Upper lobe of right lung (tissue), 1 donor: Measurements from ENCODE around the gene EXD3. TPM values are rescaled to one million over a fixed set of nuclear protein-coding genes. Genes with fewer than 3 reads are reported as not detected.
"Not testable (repeated sequence)": the region's sequence is repeated elsewhere in the genome, so short reads cannot be mapped to it uniquely, and the experiment has no call there.

Experiments used
- ATAC-seq: fragments of 200-7000 bp; cut with Tn5 transposase; one replicate; pipeline ENCODE4 v1.9.1; 2020; ENCODE audit warnings: mild to moderate bottlenecking, moderate library complexity
- DNase-seq: peaks from one replicate; pipeline ENCODE4 v3.0.0-alpha.2; 2020
- H3K27ac ChIP-seq: fragments of 200-600 bp; one replicate; pipeline ENCODE4 v1.8.0; 2022
- H3K27me3 ChIP-seq: fragments of 200-600 bp; one replicate; pipeline ENCODE4 v1.8.0; 2022; ENCODE audit warnings: mild to moderate bottlenecking
- H3K36me3 ChIP-seq: fragments of 200-600 bp; one replicate; pipeline ENCODE4 v1.8.0; 2022
- H3K4me1 ChIP-seq: fragments of 200-600 bp; one replicate; pipeline ENCODE4 v1.8.0; 2022
- H3K4me3 ChIP-seq: fragments of 200-600 bp; one replicate; pipeline ENCODE4 v1.8.0; 2022; ENCODE audit warnings: mild to moderate bottlenecking
- H3K9me3 ChIP-seq: fragments of 200-600 bp; one replicate; pipeline ENCODE4 v1.8.0; 2022
- CTCF ChIP-seq: fragments of 200-600 bp; IDR thresholded peaks from one replicate; pipeline ENCODE4 v1.8.0; 2022; ENCODE audit warnings: antibody characterized with exemption
- intact Hi-C: fragments of 100-400 bp; cut with DNase I; formaldehyde crosslinking; loops from one replicate; pipeline ENCODE4 v1.11.0; 2022
- total RNA-seq: library from RNA; stranded (reverse); fragmentation: NEBNext Ultra II Directional; extraction: Animal tissue kit (Norgen Biotek cat#: 25700); gene quantifications from one replicate; pipeline ENCODE4 v1.2.1, GENCODE V29; 2021
- donor health status: DM: no; HTN: yes; CAD: no; lungs with severe emphysema.

Gene EXD3
- total RNA-seq, 1 donor from 2014 or later: 27.3 TPM

GRCh38 chr9:137333016-137333671 is 89.8 kb downstream of the EXD3 start:
- Histone ChIP-seq H3K9me3 (no peaks in the 10 kb centered on the region), H3K4me1 (no peaks in the 10 kb centered on the region), H3K4me3 (no peak overlapping the region), H3K27ac (no peak overlapping the region), H3K36me3 (no peaks in the 10 kb centered on the region), H3K27me3 (no peaks in the 10 kb centered on the region)
- intact Hi-C loops: no loop called here
- no peak for DNase-seq
- no peak for TF ChIP-seq CTCF
- ATAC-seq: peak; percentile 9

- no peak for TF ChIP-seq CTCF
- Histone ChIP-seq H3K4me3 (no peak overlapping the region), H3K36me3 (no peaks in the 10 kb centered on the region), H3K27ac (no peak overlapping the region), H3K4me1 (no peaks in the 10 kb centered on the region), H3K27me3 (no peaks in the 10 kb centered on the region), H3K9me3 (no peaks in the 10 kb centered on the region)
- intact Hi-C loops: no loop called here
- no peak for ATAC-seq
- no peak for DNase-seq
These were observed 91.0 kb downstream of the EXD3 start for GRCh38 chr9:137331929-137332328.

GRCh38 chr9:137330689-137331088 is 92.3 kb downstream of the EXD3 start:
- H3K9me3 ChIP-seq: no peaks in the 10 kb centered on the region
- TF ChIP-seq CTCF: no peak
- no peak overlapping the region for H3K4me3 ChIP-seq
- no peaks in the 10 kb centered on the region for H3K36me3 ChIP-seq
- no peaks in the 10 kb centered on the region for H3K27me3 ChIP-seq
- ATAC-seq (no peak), DNase-seq (no peak)
- intact Hi-C loops: no loop called here
- no peaks in the 10 kb centered on the region for H3K4me1 ChIP-seq
- H3K27ac ChIP-seq: no peak overlapping the region

- H3K27ac ChIP-seq, ATAC-seq, H3K27me3 ChIP-seq, H3K4me3 ChIP-seq, H3K36me3 ChIP-seq, H3K4me1 ChIP-seq, H3K9me3 ChIP-seq, intact Hi-C loops, DNase-seq: not testable (repeated sequence)
These were observed 93.4 kb downstream of the EXD3 start for GRCh38 chr9:137329590-137329989.

- not testable (repeated sequence) for H3K27me3 ChIP-seq, H3K9me3 ChIP-seq
These were observed 95.1 kb downstream of the EXD3 start for GRCh38 chr9:137327641-137328550.

GRCh38 chr9:137326445-137327065 is 96.4 kb downstream of the EXD3 start:
- DNase-seq: no peak
- peak; percentile 71 for ATAC-seq

More at GRCh38 chr9:137327641-137328550, 95.1 kb downstream of the EXD3 start:
- H3K36me3 ChIP-seq, ATAC-seq, H3K27ac ChIP-seq, DNase-seq, H3K4me1 ChIP-seq, intact Hi-C loops, H3K4me3 ChIP-seq: not testable (repeated sequence)

More at GRCh38 chr9:137326445-137327065, 96.4 kb downstream of the EXD3 start:
- intact Hi-C loops: no loop called here
- Histone ChIP-seq H3K27ac (no peak overlapping the region), H3K4me1 (no peaks in the 10 kb centered on the region), H3K9me3 (no peaks in the 10 kb centered on the region), H3K27me3 (no peaks in the 10 kb centered on the region), H3K4me3 (no peak overlapping the region), H3K36me3 (no peaks in the 10 kb centered on the region)
- no peak for TF ChIP-seq CTCF
